ENCODE results near the gene FBRS.
A peak's percentile ranks its signal among the peaks of the same experiment; 100 is the strongest.

The FBRS gene

DNA sequence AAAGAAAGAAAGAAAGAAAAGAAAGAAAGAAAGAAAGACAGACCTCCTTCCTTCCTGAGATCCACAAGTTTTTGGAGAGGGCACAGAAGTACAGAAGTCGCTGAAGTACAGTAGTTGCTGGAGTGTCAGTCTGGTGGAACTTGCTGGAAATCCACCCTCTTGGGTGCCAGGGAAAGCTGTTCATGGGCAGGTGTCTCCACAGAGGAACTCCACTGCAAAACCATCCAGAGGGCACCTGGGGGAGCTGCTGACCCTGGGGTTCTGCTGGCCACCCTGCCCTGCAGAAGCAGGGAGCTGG, 11.0 kb upstream of the FBRS start:
- Histone ChIP-seq H3K9ac (ENCODE audit: low read length) (no peak overlapping the region), H3K27ac (ENCODE audit: low read depth, low read length) (no peak overlapping the region), H3K4me3 (ENCODE audit: insufficient read depth, low read length, poor library complexity, severe bottlenecking) (no peak overlapping the region), H3K79me2 (ENCODE audit: insufficient read depth, low read length) (0 out of 2 replicates have a peak, but pooled peaks cover 4% of the 10 kb centered on the region), H2AFZ (ENCODE audit: low read depth, low read length, severe bottlenecking) (no peak overlapping the region), H3K27me3 (ENCODE audit: low read length) (no peaks in the 10 kb centered on the region), H3K4me2 (ENCODE audit: low read depth, low read length, poor library complexity, severe bottlenecking) (no peak overlapping the region), H4K20me1 (ENCODE audit: low read depth, low read length) (no peaks in the 10 kb centered on the region), H3K9me2 (replicated peaks; ENCODE audit: insufficient read depth, low read length) (no peaks in the 10 kb centered on the region), H3K36me3 (ENCODE audit: low read length) (no peaks in the 10 kb centered on the region), H3F3A (ENCODE audit: insufficient read depth) (peaks cover 10% of the 10 kb centered on the region; the same call in 1 of the 2 replicates), H3K9me3 (ENCODE audit: insufficient read depth, low read length) (no peaks in the 10 kb centered on the region)
- TF ChIP-seq EZH2phosphoT487 (conservative IDR thresholded peaks at IDR 0.05; ENCODE audit: low read length) = no peak
- TF ChIP-seq, protein P1, sequence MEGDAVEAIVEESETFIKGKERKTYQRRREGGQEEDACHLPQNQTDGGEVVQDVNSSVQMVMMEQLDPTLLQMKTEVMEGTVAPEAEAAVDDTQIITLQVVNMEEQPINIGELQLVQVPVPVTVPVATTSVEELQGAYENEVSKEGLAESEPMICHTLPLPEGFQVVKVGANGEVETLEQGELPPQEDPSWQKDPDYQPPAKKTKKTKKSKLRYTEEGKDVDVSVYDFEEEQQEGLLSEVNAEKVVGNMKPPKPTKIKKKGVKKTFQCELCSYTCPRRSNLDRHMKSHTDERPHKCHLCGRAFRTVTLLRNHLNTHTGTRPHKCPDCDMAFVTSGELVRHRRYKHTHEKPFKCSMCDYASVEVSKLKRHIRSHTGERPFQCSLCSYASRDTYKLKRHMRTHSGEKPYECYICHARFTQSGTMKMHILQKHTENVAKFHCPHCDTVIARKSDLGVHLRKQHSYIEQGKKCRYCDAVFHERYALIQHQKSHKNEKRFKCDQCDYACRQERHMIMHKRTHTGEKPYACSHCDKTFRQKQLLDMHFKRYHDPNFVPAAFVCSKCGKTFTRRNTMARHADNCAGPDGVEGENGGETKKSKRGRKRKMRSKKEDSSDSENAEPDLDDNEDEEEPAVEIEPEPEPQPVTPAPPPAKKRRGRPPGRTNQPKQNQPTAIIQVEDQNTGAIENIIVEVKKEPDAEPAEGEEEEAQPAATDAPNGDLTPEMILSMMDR (IDR thresholded peaks at IDR 0.05; ENCODE audit: insufficient read depth, low read length, poor library complexity, severe bottlenecking) = no peak

DNA sequence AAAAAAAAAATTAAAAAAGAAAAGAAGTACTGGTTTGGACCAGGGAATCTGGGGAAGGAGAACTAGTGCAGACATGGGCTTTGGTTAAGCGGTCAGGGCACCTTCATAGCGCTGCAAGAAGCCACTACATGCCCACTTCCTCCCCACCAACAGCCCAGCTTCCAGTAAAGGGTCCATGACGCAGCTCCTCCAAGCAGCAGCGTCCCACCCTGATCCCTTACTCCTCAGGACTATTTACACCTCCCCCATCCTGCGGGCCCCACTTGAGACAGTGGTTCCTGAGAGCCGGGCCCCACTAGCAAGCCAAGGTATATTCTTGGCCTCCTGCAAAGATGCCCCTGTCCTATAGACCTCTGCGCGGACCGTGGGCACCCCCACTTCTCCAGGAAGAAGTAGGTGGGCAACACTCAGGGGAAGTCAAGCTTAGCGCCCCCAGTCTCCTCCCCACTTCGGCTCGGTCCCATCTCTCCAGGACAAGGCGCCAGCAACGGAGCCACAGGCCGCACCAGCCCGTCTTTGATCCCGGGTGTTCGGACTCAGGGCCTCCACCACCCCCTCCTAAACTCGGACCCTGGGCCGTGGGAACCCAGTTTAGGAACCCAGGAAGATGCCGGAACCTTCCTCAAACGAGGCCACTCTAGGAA, 8.4 kb upstream of the FBRS start:
- Histone ChIP-seq H3K9me2 (replicated peaks; ENCODE audit: insufficient read depth, low read length) (no peaks in the 10 kb centered on the region), H3K36me3 (ENCODE audit: low read length) (no peaks in the 10 kb centered on the region), H3K9me3 (ENCODE audit: insufficient read depth, low read length) (no peaks in the 10 kb centered on the region), H2AFZ (ENCODE audit: low read depth, low read length, severe bottlenecking) (peak overlapping the region; percentile 21), H3K4me2 (ENCODE audit: low read depth, low read length, poor library complexity, severe bottlenecking) (peak overlapping the region; percentile 1), H3K79me2 (ENCODE audit: insufficient read depth, low read length) (0 out of 2 replicates have a peak, but pooled peaks cover 4% of the 10 kb centered on the region), H3F3A (ENCODE audit: insufficient read depth) (peaks cover 11% of the 10 kb centered on the region; the same call in 1 of the 2 replicates), H3K9ac (ENCODE audit: low read length) (no peak overlapping the region), H3K27ac (ENCODE audit: low read depth, low read length) (no peak overlapping the region), H3K4me3 (ENCODE audit: insufficient read depth, low read length, poor library complexity, severe bottlenecking) (no peak overlapping the region), H3K27me3 (ENCODE audit: low read length) (no peaks in the 10 kb centered on the region), H4K20me1 (ENCODE audit: low read depth, low read length) (no peaks in the 10 kb centered on the region)
- TF ChIP-seq, protein P1 (IDR thresholded peaks at IDR 0.05; ENCODE audit: insufficient read depth, low read length, poor library complexity, severe bottlenecking) = no peak
- TF ChIP-seq EZH2phosphoT487 (conservative IDR thresholded peaks at IDR 0.05; ENCODE audit: low read length) = no peak

DNA sequence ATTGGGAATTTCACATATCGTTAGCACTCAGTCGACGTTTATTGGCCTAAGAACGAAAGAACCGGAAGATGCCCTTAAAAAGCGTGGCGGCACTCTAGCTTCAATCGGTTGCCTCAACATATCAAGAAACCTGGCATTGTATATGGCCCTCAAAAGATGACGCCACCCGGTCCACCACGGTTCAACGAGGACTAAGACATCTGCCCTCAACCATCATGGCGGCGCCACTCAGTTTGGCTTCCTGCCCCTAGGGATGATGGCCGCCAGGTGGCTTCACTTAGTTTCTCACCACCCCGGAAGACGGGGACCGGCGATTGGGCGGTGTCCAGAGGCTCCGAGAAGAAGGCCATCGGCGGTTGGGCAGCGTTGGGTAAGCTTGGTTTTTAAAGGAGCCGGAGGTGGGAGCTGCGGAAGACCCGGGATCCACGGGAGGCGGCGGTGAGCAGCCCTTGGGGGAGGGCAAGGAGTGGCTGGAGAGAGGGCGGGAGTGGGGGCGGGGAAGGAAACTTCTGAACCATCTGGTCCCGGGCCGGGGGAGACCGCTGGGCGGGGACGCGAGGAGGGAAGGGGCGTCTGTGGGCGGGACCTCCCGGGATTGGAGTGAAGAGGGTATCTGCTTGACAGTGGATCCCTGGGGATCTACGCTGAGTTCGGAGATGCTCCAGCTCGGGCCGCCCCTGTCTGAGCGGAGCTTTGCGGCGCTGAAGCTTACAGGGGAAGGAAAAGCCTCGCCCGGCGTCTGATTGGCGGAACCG, 7.7 kb upstream of the FBRS start, which contains the start of gene PRR14:
Gene PRR14, plus strand, starts transcription at position 592 of the 755 bp plus-strand sequence. CDS start 686 bp downstream, outside the sequence.
- peak within 1 kb of the TSS; percentile 79 for H3K4me2 ChIP-seq (ENCODE audit: low read depth, low read length, poor library complexity, severe bottlenecking)
- H3F3A ChIP-seq (ENCODE audit: insufficient read depth) = peaks cover 11% of the 10 kb centered on the region; the same call in 1 of the 2 replicates
- H3K27me3 ChIP-seq (ENCODE audit: low read length) = no peaks in the 10 kb centered on the region
- 0 out of 2 replicates have a peak, but pooled peaks cover 4% of the 10 kb centered on the region for H3K79me2 ChIP-seq (ENCODE audit: insufficient read depth, low read length)
- TF ChIP-seq, protein P1 (IDR thresholded peaks at IDR 0.05; ENCODE audit: insufficient read depth, low read length, poor library complexity, severe bottlenecking) = no peak
- TF ChIP-seq EZH2phosphoT487 (conservative IDR thresholded peaks at IDR 0.05; ENCODE audit: low read length) = no peak
- peak within 1 kb of the TSS; percentile 96 for H3K9ac ChIP-seq (ENCODE audit: low read length)
- peak within 1 kb of the TSS; percentile 94 for H3K4me3 ChIP-seq (ENCODE audit: insufficient read depth, low read length, poor library complexity, severe bottlenecking)
- peak within 1 kb of the TSS; percentile 55 for H2AFZ ChIP-seq (ENCODE audit: low read depth, low read length, severe bottlenecking)
- no peaks in the 10 kb centered on the region for H3K9me2 ChIP-seq (replicated peaks; ENCODE audit: insufficient read depth, low read length)
- H3K27ac ChIP-seq (ENCODE audit: low read depth, low read length) = peak within 1 kb of the TSS; percentile 83
- no peaks in the 10 kb centered on the region for H4K20me1 ChIP-seq (ENCODE audit: low read depth, low read length)
- no peaks in the 10 kb centered on the region for H3K36me3 ChIP-seq (ENCODE audit: low read length)
- H3K9me3 ChIP-seq (ENCODE audit: insufficient read depth, low read length) = no peaks in the 10 kb centered on the region
